ENCODE data around the gene ZNF785.
"Not testable (repeated sequence)": the region's sequence is repeated elsewhere in the genome, so short reads cannot be mapped to it uniquely, and the experiment has no call there.

The ZNF785 gene

GRCh38 chr16:30601966-30602365, 16.5 kb upstream of the ZNF785 start:
- DNase-seq = no peak

GRCh38 chr16:30600929-30601328, 15.4 kb upstream of the ZNF785 start:
- DNase-seq = no peak

GRCh38 chr16:30600215-30600614, 14.7 kb upstream of the ZNF785 start:
- no peak for DNase-seq

GRCh38 chr16:30592871-30593270, 7.4 kb upstream of the ZNF785 start:
- no peak for DNase-seq

GRCh38 chr16:30590869-30591268, 5.4 kb upstream of the ZNF785 start:
- DNase-seq = not testable (repeated sequence)

- DNase-seq = not testable (repeated sequence)
These were observed 4.1 kb upstream of the ZNF785 start for GRCh38 chr16:30589582-30589981.

GRCh38 chr16:30588651-30589050, 3.2 kb upstream of the ZNF785 start:
- DNase-seq = no peak

GRCh38 chr16:30585022-30585399, 486 bp downstream of the ZNF785 start:
- no peak for DNase-seq

GRCh38 chr16:30582611-30583340, 2.7 kb downstream of the ZNF785 start:
- DNase-seq = no peak

- no peak for DNase-seq
These were observed 4.0 kb downstream of the ZNF785 start for GRCh38 chr16:30581457-30581856.

- no peak for DNase-seq
These were observed 10.8 kb downstream of the ZNF785 start for GRCh38 chr16:30574678-30575077.

GRCh38 chr16:30571445-30572322, 13.8 kb downstream of the ZNF785 start, which contains the start of gene ZNF688:
Gene ZNF688 (minus strand): TSS chr16:30571714. CDS start chr16:30571629, 85 bp downstream.
- peak; percentile 96 for DNase-seq

- no peak for DNase-seq
These were observed 14.7 kb downstream of the ZNF785 start for GRCh38 chr16:30570636-30571444.

- no peak for DNase-seq
These were observed 15.5 kb downstream of the ZNF785 start for GRCh38 chr16:30569746-30570635.

GRCh38 chr16:30569281-30569680, 16.2 kb downstream of the ZNF785 start:
- DNase-seq = no peak

- DNase-seq = no peak
These were observed 17.4 kb downstream of the ZNF785 start for GRCh38 chr16:30567991-30568638.

- DNase-seq = no peak
These were observed 18.1 kb downstream of the ZNF785 start for GRCh38 chr16:30567160-30567990.

GRCh38 chr16:30566531-30566930, 19.0 kb downstream of the ZNF785 start:
- no peak for DNase-seq

GRCh38 chr16:30565984-30566383, 19.5 kb downstream of the ZNF785 start:
- no peak for DNase-seq

- DNase-seq = no peak
These were observed 20.0 kb downstream of the ZNF785 start for GRCh38 chr16:30565526-30565925.

- no peak for DNase-seq
These were observed 23.5 kb downstream of the ZNF785 start for GRCh38 chr16:30562021-30562420.
